NCI-H146 treated with DMSO at 0.1 percent for 48 hours (cell line): Measurements from ENCODE around the gene TMUB1.

Source experiments
- DNase-seq: peaks from one replicate; lab custom pipeline; 2025; ENCODE audit not compliant: unreplicated experiment; lab: John Stamatoyannopoulos, UW

TMUB1 gene

GRCh38 chr7:151035026-151035717 lies 48.1 kb downstream of the TMUB1 start:
- no peak for DNase-seq

GRCh38 chr7:151034312-151035025 lies 48.8 kb downstream of the TMUB1 start:
- DNase-seq, result no peak

GRCh38 chr7:151033864-151034249 lies 49.4 kb downstream of the TMUB1 start:
- DNase-seq, result no peak

GRCh38 chr7:151032936-151033863 lies 50.1 kb downstream of the TMUB1 start:
- DNase-seq, result no peak
